Fibroblast of villous mesenchyme (primary cell): Measurements from ENCODE around the gene RER1. TPM values are rescaled to one million over a fixed set of nuclear protein-coding genes. Genes with fewer than 3 reads are reported as not detected.

Source experiments
- DNase-seq: peaks from one replicate; pipeline ENCODE4 v3.0.0-alpha.2; 2010; ENCODE audit warnings: low read depth
- H3K4me3 ChIP-seq: 2 replicates; pipeline ENCODE4 v1.5.1; 2011; ENCODE audit warnings: low read depth, mild to moderate bottlenecking, low read length
- total RNA-seq: library from RNA; depleted of rRNA; stranded (reverse); fragments of >200 nt; gene quantifications from 2 replicates; pipeline ENCODE4 v1.2.3, GENCODE V29; 2012
- TF ChIP-seq, protein P1 (sequence below): IDR thresholded peaks from 2 replicates; pipeline ENCODE4 v1.5.1; 2012; ENCODE audit warnings: low read depth, mild to moderate bottlenecking, low read length; ENCODE audit not compliant: insufficient read depth

The RER1 gene
- total RNA-seq, 1 donor: 94.1 TPM

DNA sequence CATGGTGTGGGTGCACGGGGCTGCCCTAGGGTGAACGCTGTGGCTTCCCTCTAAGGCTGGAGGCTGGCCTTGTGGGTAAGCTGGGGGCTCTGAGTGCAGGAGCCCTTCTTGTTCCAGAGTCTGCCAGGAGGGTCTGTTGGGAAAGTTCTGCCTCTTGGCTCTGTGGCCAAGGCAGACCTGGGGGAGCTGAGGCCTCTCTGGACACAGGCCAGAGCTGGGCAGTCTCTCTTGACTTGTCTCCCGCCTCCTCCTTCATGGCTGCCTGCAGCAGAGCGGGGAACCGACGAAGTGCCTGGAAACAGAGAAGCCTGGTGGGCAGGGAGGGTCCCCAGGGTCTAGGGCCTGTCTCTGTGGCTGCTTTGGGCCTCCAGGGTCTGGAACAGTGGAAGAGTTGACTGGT lies 51.0 kb downstream of the RER1 start:
- DNase-seq: no peak
- no peak overlapping the region for H3K4me3 ChIP-seq
- TF ChIP-seq, protein P1, sequence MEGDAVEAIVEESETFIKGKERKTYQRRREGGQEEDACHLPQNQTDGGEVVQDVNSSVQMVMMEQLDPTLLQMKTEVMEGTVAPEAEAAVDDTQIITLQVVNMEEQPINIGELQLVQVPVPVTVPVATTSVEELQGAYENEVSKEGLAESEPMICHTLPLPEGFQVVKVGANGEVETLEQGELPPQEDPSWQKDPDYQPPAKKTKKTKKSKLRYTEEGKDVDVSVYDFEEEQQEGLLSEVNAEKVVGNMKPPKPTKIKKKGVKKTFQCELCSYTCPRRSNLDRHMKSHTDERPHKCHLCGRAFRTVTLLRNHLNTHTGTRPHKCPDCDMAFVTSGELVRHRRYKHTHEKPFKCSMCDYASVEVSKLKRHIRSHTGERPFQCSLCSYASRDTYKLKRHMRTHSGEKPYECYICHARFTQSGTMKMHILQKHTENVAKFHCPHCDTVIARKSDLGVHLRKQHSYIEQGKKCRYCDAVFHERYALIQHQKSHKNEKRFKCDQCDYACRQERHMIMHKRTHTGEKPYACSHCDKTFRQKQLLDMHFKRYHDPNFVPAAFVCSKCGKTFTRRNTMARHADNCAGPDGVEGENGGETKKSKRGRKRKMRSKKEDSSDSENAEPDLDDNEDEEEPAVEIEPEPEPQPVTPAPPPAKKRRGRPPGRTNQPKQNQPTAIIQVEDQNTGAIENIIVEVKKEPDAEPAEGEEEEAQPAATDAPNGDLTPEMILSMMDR: no peak

DNA sequence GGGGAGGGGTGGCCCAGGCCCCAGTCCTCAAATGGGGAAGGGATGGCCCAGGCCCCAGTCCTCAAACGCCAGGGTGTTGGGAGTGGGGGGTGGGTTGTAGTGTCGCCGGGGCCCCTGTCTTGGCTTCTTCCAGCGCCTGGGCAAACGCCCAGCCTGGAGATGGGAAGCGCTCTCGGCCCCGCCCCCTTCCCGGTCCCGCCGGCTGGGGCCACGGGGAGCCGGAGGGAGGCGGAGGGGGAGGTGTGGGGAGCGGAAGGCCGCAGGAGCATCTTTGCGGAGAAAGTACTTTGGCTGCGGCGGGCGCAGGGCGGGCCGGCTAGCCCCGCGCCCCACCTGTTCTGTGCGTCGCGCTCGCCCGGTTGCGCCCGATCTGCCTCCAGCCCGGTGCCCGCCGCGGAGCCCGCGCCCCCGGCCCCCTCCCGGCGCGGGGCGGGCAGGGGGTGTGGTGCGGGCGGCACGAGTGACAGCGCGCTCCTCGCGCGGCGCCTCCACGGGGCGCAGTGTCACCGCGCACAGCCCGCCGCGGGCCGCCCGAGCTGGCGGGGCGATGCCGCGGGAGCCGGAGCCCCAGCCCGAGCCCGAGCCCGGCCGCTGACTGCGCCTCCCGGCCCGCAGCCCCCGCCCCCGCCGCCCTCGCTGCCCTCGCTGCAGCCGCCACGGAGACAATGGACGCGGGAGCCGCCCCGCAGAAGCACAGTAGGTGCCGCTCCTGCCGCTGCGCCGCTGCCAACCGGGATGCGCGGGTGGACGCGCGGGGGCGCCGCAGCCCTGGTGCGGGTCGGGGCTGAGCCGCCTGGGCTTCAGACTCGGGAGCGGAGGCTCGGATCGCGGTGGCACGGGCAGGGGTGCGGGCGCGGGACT lies 51.9 kb downstream of the RER1 start:
- DNase-seq: no peak
- H3K4me3 ChIP-seq: no peak overlapping the region
- TF ChIP-seq, protein P1: peak; percentile 6

DNA sequence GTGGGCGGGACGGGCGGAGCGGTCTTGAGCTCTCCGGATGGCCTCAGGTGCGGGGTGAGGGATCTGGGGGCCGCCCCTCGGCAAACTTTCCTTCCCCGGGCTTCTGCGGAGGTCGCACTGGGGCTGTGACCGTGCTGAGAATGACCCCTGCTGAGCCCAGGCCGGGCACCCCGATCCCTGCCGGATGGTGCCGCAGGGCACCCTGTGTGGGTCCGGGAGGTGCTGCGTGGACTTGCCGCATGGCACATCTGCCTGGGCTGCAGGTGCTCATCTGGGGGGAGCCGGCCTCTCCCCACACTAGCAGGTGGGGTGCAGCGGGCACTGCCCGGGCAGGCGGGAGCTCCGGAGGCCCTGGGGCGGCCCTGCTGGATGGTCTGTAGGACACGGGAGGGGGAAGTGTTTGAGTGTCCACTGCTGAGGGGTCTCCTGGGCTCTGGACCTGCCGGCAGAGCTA lies 52.5 kb downstream of the RER1 start:
- no peak for DNase-seq
- no peak overlapping the region for H3K4me3 ChIP-seq
- TF ChIP-seq, protein P1: no peak

DNA sequence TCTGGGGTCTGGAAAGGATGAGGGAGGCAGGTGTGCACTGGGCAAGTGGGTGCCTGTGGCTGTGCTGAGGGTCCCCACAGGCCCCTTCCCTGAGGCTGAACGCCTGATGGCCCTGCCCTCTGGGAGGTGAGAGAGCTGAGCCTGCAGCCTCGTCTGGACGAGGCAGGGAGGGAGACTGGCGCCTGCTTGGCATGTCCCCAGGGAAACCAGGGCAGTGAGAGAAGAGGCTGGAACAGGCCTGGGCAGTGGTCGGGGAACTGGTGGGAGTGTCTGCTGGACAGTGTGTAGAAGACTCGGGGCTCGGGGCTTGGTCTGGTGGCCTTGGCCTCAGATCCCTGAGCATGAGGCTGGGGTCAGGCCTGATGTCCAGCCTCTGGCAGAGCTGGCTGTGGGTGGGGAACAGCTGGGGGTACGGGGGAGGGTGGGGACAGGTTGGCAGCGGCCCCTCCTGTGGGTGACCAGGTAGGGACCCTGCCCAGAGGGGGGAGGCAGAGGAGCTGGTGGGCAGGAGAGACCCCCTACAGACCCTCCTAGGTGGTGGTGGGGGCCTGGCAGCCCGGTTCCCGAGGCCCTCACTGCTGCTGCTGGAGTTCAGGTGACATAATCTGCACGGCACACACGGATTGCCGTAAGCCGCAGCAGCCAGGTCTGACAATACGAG lies 53.7 kb downstream of the RER1 start:
- TF ChIP-seq, protein P1: no peak

DNA sequence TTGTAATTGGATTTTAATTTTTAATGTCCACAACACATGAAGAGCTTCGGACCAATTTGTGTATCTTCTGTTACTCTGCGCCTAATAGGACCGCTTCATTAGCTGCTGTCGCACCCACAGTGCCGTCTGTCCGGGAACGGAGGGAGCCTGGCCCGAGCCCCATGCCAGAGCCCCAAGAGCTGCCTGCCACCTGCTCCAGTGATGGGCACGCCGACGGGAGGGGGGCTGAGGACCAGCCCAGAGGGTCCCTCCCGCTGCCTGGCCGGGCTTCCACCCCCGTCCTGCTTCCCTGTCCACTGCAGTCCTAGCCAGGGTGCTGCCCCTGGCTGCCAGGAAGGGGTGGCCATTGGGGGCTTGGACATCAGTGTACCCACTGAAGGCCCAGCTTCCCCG lies 54.2 kb downstream of the RER1 start:
- no peak overlapping the region for H3K4me3 ChIP-seq
- DNase-seq: no peak
- TF ChIP-seq, protein P1: no peak

More for the DNA sequence above, 53.7 kb downstream of the RER1 start:
- H3K4me3 ChIP-seq: no peak overlapping the region
- DNase-seq: no peak

DNA sequence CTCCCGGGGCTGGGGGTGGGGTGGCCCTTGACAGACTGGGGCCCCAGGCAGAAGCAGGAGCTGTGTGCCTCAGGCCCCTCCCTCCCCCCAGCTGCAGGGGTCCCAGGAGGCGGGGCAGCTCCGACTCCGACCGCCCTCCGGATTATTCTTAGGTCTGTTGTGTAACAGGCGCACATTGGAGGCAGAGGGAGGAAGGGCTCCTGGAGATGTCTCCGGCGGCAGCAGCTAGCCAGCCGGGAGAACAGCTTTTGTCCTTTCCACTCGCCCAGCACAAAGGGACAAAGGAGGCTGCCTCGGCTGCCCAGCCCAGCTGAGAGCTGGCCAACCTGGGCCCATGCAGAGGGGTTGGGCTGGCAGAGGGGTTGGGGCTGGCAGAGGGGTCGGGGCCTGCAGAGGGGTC lies 54.8 kb downstream of the RER1 start:
- no peak for DNase-seq
- no peak overlapping the region for H3K4me3 ChIP-seq
- TF ChIP-seq, protein P1: no peak
